ENCODE results near the gene RFK.

RFK gene

GRCh38 chr9:76336027-76336426 is 58.2 kb downstream of the RFK start:
- Histone ChIP-seq H3K36me3 (no peaks in the 10 kb centered on the region), H3K9me3 (replicated peaks in 1 of 11) (0 out of 22 replicates have a peak, but pooled peaks cover 0 to 7% (median 0%) of the 10 kb centered on the region in 11 experiments), H3K9ac (no peak overlapping the region), H3K4me3 (no peak overlapping the region), H3K27me3 (no peaks in the 10 kb centered on the region), H3K27ac (no peak overlapping the region), H3K4me1 (no peaks in the 10 kb centered on the region), H4K20me1 (no peaks in the 10 kb centered on the region), H3K4me2 (no peak overlapping the region)
- TF ChIP-seq Cebpa-rat (IDR thresholded peaks at IDR 0.05): no peak

All from BLaER1 treated with 17β-estradiol and CSF1 and Interleukin-3, amounts not matched to agents 10 nM and 100 nM (cell line).